HEK293 (cell line): Measurements from ENCODE around the gene ENAH.

Experiments used
- CTCF ChIA-PET: fragments of 350-600 bp; formaldehyde crosslinking; extraction: SDS; loops from one replicate; lab custom pipeline; 2021; ENCODE audit warnings: antibody characterized with exemption; lab: Yijun Ruan, JAX
- POLR2A ChIA-PET: fragments of 300-600 bp; formaldehyde crosslinking; extraction: SDS; loops from one replicate; lab custom pipeline; 2020; ENCODE audit warnings: antibody characterized with exemption, inconsistent platforms; lab: Yijun Ruan, JAX
- H3K27ac ChIP-seq: fragments of 200-500 bp; sonication (Bioruptor generic); 2 replicates; pipeline ENCODE4 v1.5.1; 2014; ENCODE audit warnings: low read depth, low read length, control low read depth, inconsistent platforms; ENCODE audit errors: extremely low read depth
- H3K36me3 ChIP-seq, 2 experiments: fragments of 200-500 bp in 1 of 2; sonication (Bioruptor generic) in 1 of 2; 1 replicate in 1 of 2; 2 replicates in 1 of 2; pipeline ENCODE4 v1.5.1; 2014 to 2017; ENCODE audit warnings: inconsistent platforms in 2 of 2, low read length in 2 of 2; ENCODE audit not compliant: control insufficient read depth in 2 of 2, insufficient read depth in 1 of 2
- H3K4me1 ChIP-seq: fragments of 200-500 bp; sonication (Bioruptor generic); 2 replicates; pipeline ENCODE4 v1.5.1; 2014; ENCODE audit warnings: mild to moderate bottlenecking, low read length, inconsistent platforms; ENCODE audit not compliant: control insufficient read depth, insufficient read depth
- H3K4me3 ChIP-seq: 2 replicates; pipeline ENCODE4 v1.5.1; 2011; ENCODE audit warnings: low read depth, mild to moderate bottlenecking, control low read depth, low read length, moderate library complexity
- H3K9me3 ChIP-seq: fragments of 200-500 bp; sonication (Bioruptor generic); 2 replicates; pipeline ENCODE4 v1.5.1; 2014; ENCODE audit warnings: low read depth, low read length, inconsistent platforms; ENCODE audit not compliant: control insufficient read depth, insufficient read depth
- PRDM6 ChIP-seq: fragments of 450-650 bp; formaldehyde crosslinking; IDR thresholded peaks from 2 replicates; pipeline ENCODE4 v1.5.1; 2017; ENCODE audit warnings: missing biosample characterization, missing genetic modification characterization
- SCRT1 ChIP-seq: fragments of 450-650 bp; formaldehyde crosslinking; IDR thresholded peaks from 2 replicates; pipeline ENCODE4 v1.5.1; 2016; ENCODE audit warnings: missing biosample characterization, missing genetic modification characterization, borderline replicate concordance
- ZBTB26 ChIP-seq: fragments of 450-650 bp; formaldehyde crosslinking; optimal IDR thresholded peaks from 2 replicates; pipeline ENCODE3; 2016; ENCODE audit warnings: missing biosample characterization, mild to moderate bottlenecking, missing genetic modification characterization
- ZEB2 ChIP-seq: fragments of 450-650 bp; formaldehyde crosslinking; IDR thresholded peaks from 2 replicates; pipeline ENCODE4 v1.5.1; 2016; ENCODE audit warnings: missing biosample characterization, missing genetic modification characterization
- ZNF121 ChIP-seq: fragments of 450-650 bp; formaldehyde crosslinking; IDR thresholded peaks from 2 replicates; pipeline ENCODE4 v1.5.1; 2016; ENCODE audit warnings: missing biosample characterization, missing genetic modification characterization
- ZNF132 ChIP-seq: fragments of 450-650 bp; formaldehyde crosslinking; IDR thresholded peaks from 2 replicates; pipeline ENCODE4 v1.5.1; 2017; ENCODE audit warnings: missing biosample characterization, missing genetic modification characterization, borderline replicate concordance
- ZNF416 ChIP-seq: fragments of 450-650 bp; formaldehyde crosslinking; IDR thresholded peaks from 2 replicates; pipeline ENCODE4 v1.5.1; 2016; ENCODE audit warnings: missing biosample characterization, missing genetic modification characterization
- ZNF621 ChIP-seq: fragments of 450-650 bp; formaldehyde crosslinking; IDR thresholded peaks from 2 replicates; pipeline ENCODE4 v1.5.1; 2017; ENCODE audit warnings: missing biosample characterization, missing genetic modification characterization
- ZNF626 ChIP-seq: fragments of 450-650 bp; sonication (Bioruptor Pico); formaldehyde crosslinking; IDR thresholded peaks from 2 replicates; pipeline ENCODE4 v1.5.1; 2018; ENCODE audit warnings: missing biosample characterization, missing genetic modification characterization, inconsistent platforms
- ZNF747 ChIP-seq: fragments of 450-650 bp; formaldehyde crosslinking; IDR thresholded peaks from 2 replicates; pipeline ENCODE4 v1.5.1; 2016; ENCODE audit warnings: missing biosample characterization, missing genetic modification characterization
- ZNF792 ChIP-seq: fragments of 450-650 bp; formaldehyde crosslinking; IDR thresholded peaks from 2 replicates; pipeline ENCODE4 v1.5.1; 2016; ENCODE audit warnings: missing biosample characterization, missing genetic modification characterization
- TF ChIP-seq, protein P1 (sequence below): fragments of 450-650 bp; formaldehyde crosslinking; IDR thresholded peaks from 2 replicates; pipeline ENCODE4 v1.5.1; 2016; ENCODE audit warnings: missing biosample characterization, missing genetic modification characterization
- TF ChIP-seq, protein P2 (sequence below): fragments of 450-650 bp; formaldehyde crosslinking; IDR thresholded peaks from 2 replicates; pipeline ENCODE4 v1.5.1; 2016; ENCODE audit warnings: missing biosample characterization, missing genetic modification characterization

ENAH gene

GRCh38 chr1:225488676-225489075 is 164.2 kb downstream of the ENAH start:
- H3K27ac ChIP-seq, result no peak overlapping the region
- no peaks in the 10 kb centered on the region for H3K9me3 ChIP-seq
- H3K36me3 ChIP-seq, result no peaks in the 10 kb centered on the region
- TF ChIP-seq, protein P1, sequence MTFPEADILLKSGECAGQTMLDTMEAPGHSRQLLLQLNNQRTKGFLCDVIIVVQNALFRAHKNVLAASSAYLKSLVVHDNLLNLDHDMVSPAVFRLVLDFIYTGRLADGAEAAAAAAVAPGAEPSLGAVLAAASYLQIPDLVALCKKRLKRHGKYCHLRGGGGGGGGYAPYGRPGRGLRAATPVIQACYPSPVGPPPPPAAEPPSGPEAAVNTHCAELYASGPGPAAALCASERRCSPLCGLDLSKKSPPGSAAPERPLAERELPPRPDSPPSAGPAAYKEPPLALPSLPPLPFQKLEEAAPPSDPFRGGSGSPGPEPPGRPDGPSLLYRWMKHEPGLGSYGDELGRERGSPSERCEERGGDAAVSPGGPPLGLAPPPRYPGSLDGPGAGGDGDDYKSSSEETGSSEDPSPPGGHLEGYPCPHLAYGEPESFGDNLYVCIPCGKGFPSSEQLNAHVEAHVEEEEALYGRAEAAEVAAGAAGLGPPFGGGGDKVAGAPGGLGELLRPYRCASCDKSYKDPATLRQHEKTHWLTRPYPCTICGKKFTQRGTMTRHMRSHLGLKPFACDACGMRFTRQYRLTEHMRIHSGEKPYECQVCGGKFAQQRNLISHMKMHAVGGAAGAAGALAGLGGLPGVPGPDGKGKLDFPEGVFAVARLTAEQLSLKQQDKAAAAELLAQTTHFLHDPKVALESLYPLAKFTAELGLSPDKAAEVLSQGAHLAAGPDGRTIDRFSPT (tag by site-specific recombination), result no peak
- POLR2A ChIA-PET, result interaction anchor here (0.6 kb wide), 1 partner anchor 160 kb away, joined by 3 read pairs; no protein-coding TSS in a partner anchor
- no peaks in the 10 kb centered on the region for H3K4me1 ChIP-seq
- H3K4me3 ChIP-seq, result no peak overlapping the region
- CTCF ChIA-PET, result interaction anchor here (0.7 to 23.4 kb wide), 5 partner anchors 7 to 282 kb away, joined by 3 to 567 read pairs (median 45); partner anchors contain the start of gene SRP9

DNA sequence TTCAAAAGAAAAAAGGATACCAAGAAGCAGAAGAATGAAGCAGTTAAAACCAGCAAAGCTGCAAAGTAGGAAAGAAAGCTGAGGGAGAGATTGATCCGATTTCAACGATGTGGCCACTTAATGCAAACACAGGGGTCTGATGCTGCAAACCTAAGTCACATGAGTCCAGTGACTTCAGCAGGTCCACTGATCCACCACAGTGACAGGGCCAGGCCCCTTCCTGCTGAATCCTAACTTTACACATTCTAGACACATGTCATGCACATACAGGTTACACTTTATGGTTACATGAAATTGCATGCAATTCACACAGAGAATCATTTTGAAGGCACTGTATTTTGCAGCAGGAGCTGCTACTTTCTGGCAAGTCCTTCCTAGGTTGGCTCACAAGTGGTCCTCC is 166.1 kb downstream of the ENAH start:
- TF ChIP-seq ZNF626 (tag by site-specific recombination) (no peak), ZNF132 (tag by site-specific recombination) (no peak), PRDM6 (tag by site-specific recombination) (no peak), ZEB2 (no peak)
- no peaks in the 10 kb centered on the region for H3K9me3 ChIP-seq
- no peaks in the 10 kb centered on the region for H3K36me3 ChIP-seq
- CTCF ChIA-PET, result interaction anchor here (1.0 to 23.4 kb wide), 6 partner anchors 8 to 359 kb away, joined by 3 to 567 read pairs (median 8); partner anchors contain the start of genes EPHX1 and SRP9
- no peak overlapping the region for H3K27ac ChIP-seq
- H3K4me3 ChIP-seq, result no peak overlapping the region
- H3K4me1 ChIP-seq, result no peaks in the 10 kb centered on the region
- POLR2A ChIA-PET, result interaction anchor here (0.5 kb wide), 1 partner anchor 293 kb away, joined by 5 read pairs; no protein-coding TSS in a partner anchor

GRCh38 chr1:225485991-225486530 is 166.9 kb downstream of the ENAH start:
- ChIA-PET POLR2A (interaction anchor here (0.6 to 1.4 kb wide), 5 partner anchors 143 to 292 kb away, joined by 3 to 5 read pairs (median 4); partner anchors contain the start of gene SRP9), CTCF (interaction anchor here (0.5 to 23.4 kb wide), 12 partner anchors 10 to 500 kb away, joined by 3 to 567 read pairs (median 4); partner anchors contain the start of gene SRP9)
- no peaks in the 10 kb centered on the region for H3K9me3 ChIP-seq
- no peaks in the 10 kb centered on the region for H3K4me1 ChIP-seq
- TF ChIP-seq ZNF792, result no peak
- TF ChIP-seq, protein P2, sequence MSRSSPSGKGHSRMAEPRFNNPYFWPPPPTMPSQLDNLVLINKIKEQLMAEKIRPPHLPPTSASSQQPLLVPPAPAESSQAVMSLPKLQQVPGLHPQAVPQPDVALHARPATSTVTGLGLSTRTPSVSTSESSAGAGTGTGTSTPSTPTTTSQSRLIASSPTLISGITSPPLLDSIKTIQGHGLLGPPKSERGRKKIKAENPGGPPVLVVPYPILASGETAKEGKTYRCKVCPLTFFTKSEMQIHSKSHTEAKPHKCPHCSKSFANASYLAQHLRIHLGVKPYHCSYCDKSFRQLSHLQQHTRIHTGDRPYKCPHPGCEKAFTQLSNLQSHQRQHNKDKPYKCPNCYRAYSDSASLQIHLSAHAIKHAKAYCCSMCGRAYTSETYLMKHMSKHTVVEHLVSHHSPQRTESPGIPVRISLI (tag by site-specific recombination), result peak; percentile 68; the same call in 1 of the 2 replicates
- TF ChIP-seq, all 188 proteins: peak for 1
- H3K36me3 ChIP-seq, result no peaks in the 10 kb centered on the region
- H3K4me3 ChIP-seq, result no peak overlapping the region
- no peak overlapping the region for H3K27ac ChIP-seq

DNA sequence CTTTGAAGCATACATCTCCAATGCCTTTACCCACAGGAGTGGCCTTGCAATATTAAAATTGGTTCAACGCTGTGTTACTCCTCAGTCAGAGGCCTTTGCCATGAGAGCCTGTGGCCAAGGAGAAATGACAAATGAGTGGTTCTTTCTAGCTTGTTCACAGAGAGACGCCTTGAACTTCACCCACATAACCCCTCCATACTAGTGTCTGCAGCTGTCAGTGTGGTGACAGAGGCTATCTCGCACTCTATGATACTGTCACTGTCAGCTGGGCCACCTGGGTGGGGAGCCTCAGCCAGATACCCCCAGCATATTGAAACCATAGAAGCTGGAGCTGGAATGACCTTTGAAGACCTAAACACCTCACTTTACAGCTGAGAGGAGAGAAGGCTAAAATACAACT is 167.7 kb downstream of the ENAH start:
- ChIA-PET CTCF (interaction anchor here (0.5 to 23.4 kb wide), 12 partner anchors 10 to 501 kb away, joined by 3 to 567 read pairs (median 4); partner anchors contain the start of gene SRP9), POLR2A (interaction anchor here (0.9 to 1.4 kb wide), 4 partner anchors 170 to 395 kb away, joined by 3 to 5 read pairs (median 4); partner anchors contain the start of gene SRP9)
- no peak overlapping the region for H3K4me3 ChIP-seq
- H3K27ac ChIP-seq, result no peak overlapping the region
- no peaks in the 10 kb centered on the region for H3K36me3 ChIP-seq
- H3K4me1 ChIP-seq, result no peaks in the 10 kb centered on the region
- H3K9me3 ChIP-seq, result no peaks in the 10 kb centered on the region
- TF ChIP-seq ZNF121 (tag by site-specific recombination) (no peak), SCRT1 (tag by site-specific recombination) (no peak), PRDM6 (tag by site-specific recombination) (no peak), ZNF416 (tag by site-specific recombination) (no peak), ZNF621 (tag by site-specific recombination) (no peak), ZBTB26 (tag by site-specific recombination) (no peak), ZNF747 (no peak)
